Stimulated activated CD4-positive, alpha-beta T cell treated with anti-CD3 and anti-CD28 coated beads, Interleukin-4, amount 100 ng/mL, for 4 hours (primary cell): ENCODE data around the gene PWWP2B.
"Not testable (repeated sequence)": the region's sequence is repeated elsewhere in the genome, so short reads cannot be mapped to it uniquely, and the experiment has no call there.

Source experiments
- DNase-seq, 2 experiments: peaks; one replicate each; pipeline ENCODE4 v3.0.0-alpha.2; 2020

The PWWP2B gene

DNA sequence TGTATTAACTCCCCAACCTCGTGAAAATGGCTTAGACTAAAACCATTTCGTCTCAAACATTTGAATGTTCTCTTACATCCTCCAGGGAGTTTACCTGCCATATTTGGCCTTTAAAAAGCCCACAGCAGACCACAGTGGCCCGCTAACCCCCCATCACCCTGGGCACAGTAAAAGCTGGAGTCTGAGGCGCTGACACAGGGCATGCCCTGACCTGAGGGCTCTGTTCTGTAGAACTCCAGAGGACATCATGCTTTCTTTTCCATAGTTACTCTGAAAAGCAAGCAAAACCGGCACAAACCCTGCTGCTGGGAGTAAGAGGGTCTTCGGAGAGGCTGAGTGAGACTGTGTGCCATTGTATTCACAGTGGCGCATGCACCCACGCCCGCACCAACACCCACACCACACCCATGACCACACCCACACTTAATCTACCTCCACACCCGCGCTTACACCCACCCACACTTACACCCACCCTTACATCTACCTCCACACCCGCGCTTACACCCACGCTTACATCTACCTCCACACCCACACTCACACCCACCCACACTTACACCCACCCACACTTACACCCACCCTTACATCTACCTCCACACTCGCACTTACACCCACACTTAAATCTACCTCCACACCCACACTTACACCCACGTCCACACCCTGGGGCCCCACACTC is 32.9 kb upstream of the PWWP2B start:
- no peak for DNase-seq

DNA sequence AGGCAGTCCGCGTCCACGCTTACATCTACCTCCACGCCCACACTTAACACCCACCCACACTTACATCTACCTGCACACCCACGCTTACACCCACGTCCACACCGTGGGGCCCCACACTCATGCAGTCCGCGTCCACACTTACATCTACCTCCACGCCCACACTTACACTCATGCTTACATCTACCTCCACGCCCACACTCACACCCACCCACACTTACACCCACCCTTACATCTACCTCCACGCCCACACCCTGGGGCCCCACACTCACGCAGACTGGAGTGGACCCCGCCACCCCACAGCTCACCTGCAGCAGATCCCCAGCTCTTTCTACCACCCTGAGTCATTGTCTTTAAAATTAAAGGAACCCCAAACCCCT is 32.4 kb upstream of the PWWP2B start:
- DNase-seq, result peak; percentile 64 to 66

DNA sequence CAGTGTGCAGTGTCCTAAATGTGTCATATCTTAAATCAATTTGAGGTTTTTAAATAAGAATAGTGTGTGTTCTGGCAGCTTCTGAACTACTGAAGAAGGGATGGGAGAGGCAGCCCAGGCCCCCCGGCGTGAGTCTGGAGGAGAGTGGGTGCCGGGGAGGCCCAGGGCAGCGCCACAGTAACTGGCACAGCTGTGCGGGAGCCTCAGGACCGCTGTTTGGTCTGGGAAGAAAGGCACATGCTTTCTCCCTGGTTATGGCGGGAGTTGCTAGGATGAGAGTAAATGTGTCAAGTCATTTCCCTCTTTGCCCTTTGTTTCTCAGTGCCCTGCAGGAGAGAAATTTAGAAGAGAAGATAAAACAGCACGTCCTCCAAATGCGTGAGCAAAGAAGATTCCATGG is 31.9 kb upstream of the PWWP2B start:
- DNase-seq, result no peak

- no peak for DNase-seq
These were observed 31.0 kb upstream of the PWWP2B start for GRCh38 chr10:132366006-132366405.

DNA sequence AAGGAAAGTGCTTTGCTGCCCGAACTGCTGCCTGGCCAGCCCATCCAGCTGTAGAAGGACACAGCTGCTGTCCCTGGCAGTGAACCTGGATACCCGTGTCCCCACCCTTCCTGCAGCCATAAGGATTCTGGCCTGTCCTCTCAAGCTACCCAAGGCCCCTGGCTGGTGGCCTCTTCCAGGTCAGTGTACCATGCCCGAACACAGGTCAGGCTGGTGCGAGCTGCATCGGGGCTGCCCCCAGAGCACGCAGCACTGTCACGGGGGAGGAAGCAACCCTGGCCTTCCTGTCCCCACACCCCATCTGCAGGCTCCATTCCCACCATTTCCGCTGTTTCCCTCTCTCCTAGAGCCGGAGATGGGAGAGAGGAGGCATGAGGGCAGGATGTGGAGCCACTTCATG is 30.5 kb upstream of the PWWP2B start:
- no peak for DNase-seq

- no peak for DNase-seq
These were observed 28.6 kb upstream of the PWWP2B start for GRCh38 chr10:132368391-132368790.

DNA sequence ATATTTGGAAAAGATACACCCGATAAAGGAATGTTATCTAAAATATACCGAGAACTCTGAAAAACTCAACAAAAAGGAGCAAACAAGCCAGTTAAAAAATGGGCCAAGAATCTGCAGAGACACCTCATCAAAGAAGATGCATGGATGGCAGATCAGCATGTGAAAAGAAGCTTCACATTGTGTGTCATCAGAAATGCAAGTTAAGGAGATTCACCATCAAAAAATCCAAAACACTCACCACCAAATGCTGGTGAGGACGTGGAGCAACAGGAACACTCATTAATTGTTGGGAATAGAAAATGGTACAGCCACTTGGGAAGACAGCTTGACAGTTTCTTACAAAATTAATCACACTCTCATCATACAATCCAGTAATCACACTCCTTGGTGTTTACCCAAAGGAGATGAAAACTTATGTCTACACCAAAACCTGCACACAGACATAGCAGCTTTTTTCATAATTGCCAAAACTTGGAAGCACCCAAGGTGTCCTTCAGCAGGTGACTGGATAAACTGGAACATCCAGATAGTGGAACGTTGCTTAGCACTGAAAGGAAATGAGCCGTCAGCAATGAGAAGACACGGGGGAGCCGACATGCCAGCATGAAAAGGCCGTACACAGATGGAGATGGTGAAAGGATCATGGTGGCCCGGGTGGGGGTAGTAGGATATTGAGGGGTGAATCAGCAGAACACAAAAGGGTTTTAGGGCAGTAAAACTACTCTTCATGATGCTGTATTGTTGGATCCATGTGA is 27.9 kb upstream of the PWWP2B start:
- DNase-seq, result no peak

DNA sequence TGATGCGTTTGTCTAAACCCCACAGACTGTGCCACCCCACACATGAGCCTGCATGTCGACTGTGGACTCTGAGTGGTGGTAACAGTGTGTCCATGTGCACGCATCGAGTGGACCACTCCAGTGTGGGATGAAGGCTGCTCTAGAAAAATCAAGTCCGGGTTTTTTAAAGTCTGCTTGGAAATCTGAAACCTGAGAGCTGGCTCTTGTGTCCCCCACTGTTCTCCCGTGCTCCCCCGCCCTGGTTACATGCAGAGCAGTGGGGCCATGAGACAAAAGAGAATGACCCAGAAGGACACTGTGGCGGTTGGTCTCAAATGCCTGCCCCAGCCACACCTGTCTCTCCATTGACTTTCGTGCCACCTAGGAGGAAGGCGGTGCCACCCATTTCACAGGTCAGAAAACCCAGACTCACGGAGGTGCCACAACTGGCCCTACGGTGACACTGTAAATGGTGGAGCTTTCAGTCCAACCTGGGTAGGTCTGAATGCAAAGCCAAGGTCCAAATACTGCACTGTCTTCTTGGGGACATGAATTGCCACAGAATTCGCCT is 27.3 kb upstream of the PWWP2B start:
- no peak for DNase-seq

DNA sequence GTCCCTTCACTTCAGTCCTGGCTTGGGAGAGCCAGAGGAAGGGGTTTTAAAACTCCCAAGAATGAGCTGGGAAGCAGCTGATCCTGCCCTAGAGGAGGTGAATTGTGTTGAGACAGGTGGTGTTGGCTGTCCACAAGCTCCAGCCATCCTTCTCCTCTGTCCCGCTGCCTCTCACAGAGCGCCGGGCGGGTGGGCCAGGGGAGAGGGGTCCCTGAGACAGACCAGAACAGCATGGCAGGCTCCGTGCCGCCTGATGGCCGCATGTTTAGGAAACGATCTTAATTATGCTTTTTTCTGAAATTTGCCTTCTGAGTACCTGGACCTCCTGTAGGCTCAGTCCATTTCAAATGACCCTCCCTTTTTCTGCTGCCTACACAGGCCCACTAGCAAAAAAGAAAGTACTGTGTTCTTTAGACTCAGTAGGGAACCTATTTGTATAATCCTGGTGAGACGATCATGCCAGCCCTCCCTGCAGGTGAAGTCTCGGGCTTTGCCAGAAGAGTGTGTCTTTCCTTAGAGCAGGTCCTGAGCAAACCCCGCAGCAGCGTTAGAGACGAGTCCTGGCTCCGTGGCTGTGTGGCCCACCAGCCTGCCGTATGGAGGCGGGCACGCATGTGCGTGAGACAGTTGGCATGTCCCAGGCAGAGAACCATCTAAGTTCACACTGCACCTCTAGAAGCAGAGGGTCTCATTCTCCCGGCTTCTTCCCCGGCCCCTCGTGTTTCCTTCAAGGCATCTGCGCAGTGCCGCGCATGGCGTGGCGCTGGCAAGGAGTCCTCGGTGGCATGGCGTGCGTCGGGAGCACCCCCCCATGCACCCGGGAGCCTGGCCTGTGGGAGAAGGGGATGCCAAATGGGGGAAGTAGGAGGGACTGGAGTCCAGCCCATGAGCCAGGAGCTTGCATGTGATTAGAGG is 26.3 kb upstream of the PWWP2B start:
- DNase-seq, result no peak

DNA sequence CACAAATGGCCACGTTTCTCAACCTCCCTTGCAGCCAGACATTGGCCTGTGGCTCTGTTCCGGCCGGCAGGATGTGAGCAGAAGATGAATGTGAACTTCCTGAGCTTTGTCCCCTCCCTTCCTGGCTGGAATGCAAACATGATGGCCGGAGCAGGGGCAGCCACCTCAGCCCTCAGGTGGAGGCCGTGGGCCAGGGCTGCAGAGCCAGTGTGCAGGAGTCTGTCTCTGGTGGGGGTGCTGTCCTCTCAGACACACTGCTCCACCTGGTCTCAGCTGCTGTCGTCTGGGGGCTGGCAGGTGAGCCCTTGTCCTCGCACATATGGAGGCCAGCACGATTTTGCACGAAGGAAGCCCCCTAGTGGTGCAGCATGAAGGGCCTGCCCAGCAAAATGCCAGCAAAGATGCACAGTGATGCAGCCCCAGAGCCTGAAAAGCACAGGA is 25.3 kb upstream of the PWWP2B start:
- DNase-seq, result no peak

DNA sequence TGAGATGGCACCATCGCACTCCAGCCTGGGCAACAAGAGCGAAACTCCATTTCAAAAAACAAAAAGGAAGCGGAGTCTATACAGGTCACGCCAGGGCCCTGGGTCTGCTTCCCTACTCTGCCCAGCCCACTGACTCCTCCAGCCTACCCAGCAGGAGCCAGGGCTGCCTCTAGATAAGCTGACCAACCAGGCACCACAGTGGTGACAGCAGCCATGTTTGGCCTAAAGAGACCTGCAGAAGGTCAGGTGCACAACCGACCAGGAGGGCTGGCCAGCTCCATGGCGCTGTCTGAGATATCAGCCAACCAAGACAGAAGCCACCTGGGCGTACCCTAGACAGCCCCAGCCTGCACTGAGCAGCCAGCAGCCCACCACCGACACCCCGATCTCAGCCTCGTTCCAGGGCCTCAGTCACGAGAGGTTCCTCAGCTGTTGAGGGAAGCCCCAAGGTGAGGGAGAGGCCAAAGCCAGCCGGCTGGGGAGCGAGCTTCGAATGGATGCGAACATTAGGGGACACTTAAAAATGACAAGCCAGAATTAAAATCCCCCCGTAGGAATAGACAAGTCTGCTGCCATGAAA is 24.4 kb upstream of the PWWP2B start:
- DNase-seq, result no peak

DNA sequence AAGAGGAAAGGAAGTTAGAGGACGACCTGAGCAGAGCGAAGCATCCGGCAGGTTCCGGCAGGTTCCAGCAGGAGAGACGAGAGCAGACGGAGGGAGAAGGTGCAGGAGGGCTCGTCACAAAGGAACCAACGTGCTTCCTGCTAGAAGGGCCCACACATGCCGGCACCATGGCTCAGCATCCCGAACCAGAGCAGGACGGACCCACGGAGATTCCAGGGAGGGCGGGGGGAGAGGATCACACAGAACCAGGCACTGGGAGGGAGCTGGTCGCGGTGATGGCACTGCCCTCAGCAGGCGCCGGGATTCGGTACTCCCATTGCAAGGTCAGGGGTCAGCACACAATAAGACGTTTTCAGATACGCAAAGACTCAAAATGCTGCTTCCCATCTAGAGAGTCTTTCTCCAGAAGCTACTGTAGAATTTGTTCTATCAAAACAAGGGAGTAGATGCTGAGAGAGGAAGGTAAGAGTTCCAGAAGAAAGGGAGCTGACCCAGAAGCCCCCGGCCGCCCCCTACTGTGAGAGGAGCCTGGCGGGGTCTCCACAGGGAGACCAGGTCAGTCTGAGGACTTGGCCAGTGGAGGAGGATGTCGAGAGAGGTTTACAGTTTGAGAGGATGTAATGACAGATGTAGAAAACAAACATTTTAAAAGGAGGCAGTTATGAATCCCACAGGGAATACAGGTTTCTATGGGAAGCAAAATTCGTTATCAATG is 23.6 kb upstream of the PWWP2B start:
- no peak for DNase-seq

GRCh38 chr10:132374176-132374575 is 22.8 kb upstream of the PWWP2B start:
- no peak for DNase-seq

- DNase-seq, result no peak
These were observed 22.4 kb upstream of the PWWP2B start for GRCh38 chr10:132374612-132375011.

DNA sequence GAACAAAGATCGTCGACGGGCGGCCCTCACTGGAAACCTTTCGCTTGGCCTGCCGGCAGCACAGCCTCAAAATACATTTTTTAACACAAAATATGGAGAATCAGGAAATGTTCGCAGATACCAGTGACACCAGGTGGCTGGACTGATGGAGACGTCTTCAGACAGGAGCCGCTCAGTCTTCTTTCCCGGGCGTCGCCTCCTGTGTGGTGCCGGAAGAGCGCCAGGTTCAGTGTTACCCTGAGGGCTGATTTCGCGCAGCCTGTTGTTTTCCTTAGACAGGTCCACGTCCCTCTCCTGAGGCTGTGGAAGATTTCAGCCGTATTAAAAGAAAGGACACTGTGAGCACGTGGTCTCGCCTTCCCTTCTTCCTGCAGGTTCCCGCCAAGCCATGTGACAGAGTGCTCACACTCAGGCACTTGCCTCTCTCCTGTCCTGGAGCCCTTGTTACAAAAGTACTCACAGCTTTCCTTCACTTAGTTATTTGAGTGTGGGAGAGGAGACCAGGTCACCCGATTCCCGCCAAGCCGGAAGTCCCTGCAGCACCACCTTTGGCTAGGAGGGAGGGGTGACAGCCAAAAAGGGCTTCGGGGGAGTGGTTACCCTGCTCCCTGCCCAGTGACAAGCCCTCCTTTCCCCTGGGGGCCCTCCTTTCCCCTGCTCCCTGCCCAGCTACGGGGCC is 21.7 kb upstream of the PWWP2B start:
- no peak for DNase-seq

- DNase-seq, result no peak
These were observed 21.2 kb upstream of the PWWP2B start for GRCh38 chr10:132375795-132376297.

GRCh38 chr10:132376394-132376851 is 20.6 kb upstream of the PWWP2B start:
- DNase-seq, result no peak

GRCh38 chr10:132377326-132377725 is 19.7 kb upstream of the PWWP2B start:
- no peak for DNase-seq

- not testable (repeated sequence) for DNase-seq
These were observed 18.0 kb upstream of the PWWP2B start for GRCh38 chr10:132379026-132379425.

DNA sequence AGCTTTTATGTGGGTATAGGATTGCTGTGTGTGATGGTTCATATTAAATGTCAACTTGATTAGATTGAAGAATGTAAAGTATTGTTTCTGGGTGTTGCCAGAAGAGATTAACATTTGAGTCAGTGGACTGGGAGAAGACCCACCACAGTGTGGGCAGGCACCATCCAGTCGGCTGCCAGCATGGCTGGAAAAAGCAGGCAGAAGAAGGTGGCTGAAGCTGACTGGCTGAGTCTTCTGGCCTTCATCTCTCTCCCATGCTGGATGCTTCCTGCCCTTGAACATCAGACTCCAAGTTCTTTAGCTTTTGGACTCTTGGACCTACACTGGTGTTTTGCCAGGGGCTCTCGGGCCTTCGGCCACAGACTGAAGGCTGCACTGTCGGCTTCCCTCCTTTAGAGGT is 16.0 kb upstream of the PWWP2B start:
- not testable (repeated sequence) for DNase-seq

GRCh38 chr10:132381741-132382140 is 15.3 kb upstream of the PWWP2B start:
- no peak for DNase-seq
